ENCODE measurements around the gene VWA5A. TPM values are rescaled to one million over a fixed set of nuclear protein-coding genes. Genes with fewer than 3 reads are reported as not detected.

VWA5A gene
- polyA plus RNA-seq, 2 of the 4 experiments (the other 2 are of a cell fraction): 0.18 to 1.5 TPM

- H3K4me3 ChIP-seq: peak overlapping the region; percentile 45
- ChIA-PET CTCF (interaction anchor here (1.0 to 1.5 kb wide), 2 partner anchors 12 to 118 kb away, joined by 3 to 5 read pairs; no protein-coding TSS in a partner anchor), POLR2A (no interaction called here)
- DNase-seq (ENCODE audit: low read depth in 1 of 2, low spot score in 1 of 2) (peak; percentile 3 to 10), ATAC-seq (peak; percentile 86 to 92), FAIRE-seq (no peak)
- H3K9me3 ChIP-seq: no peaks in the 10 kb centered on the region
- WGBS (ENCODE audit: missing lambda C conversion rate): 22% methylated on average over 22 of the region's 36 CpGs
- TF ChIP-seq PHF8 (IDR thresholded peaks at IDR 0.05; ENCODE audit: borderline replicate concordance, low read depth) (no peak), USF2 (IDR thresholded peaks at IDR 0.05) (no peak), FOSB (CRISPR knock-in tag; IDR thresholded peaks at IDR 0.05) (no peak), CEBPB (IDR thresholded peaks at IDR 0.05) (no peak), HES2 (IDR thresholded peaks at IDR 0.05) (no peak), HEYL (CRISPR knock-in tag; IDR thresholded peaks at IDR 0.05) (no peak), MAZ (IDR thresholded peaks at IDR 0.05; ENCODE audit: borderline replicate concordance, low read depth, low read length) (no peak), RARB (CRISPR knock-in tag; IDR thresholded peaks at IDR 0.05) (no peak), PBX3 (IDR thresholded peaks at IDR 0.05) (no peak), MYC (IDR thresholded peaks at IDR 0.05; ENCODE audit: borderline replicate concordance, low read length) (no peak), KDM1A (IDR thresholded peaks at IDR 0.05; ENCODE audit: low read depth) (no peak), EHMT2 (IDR thresholded peaks at IDR 0.05; ENCODE audit: low read depth) (no peak), RFX5 (IDR thresholded peaks at IDR 0.05) (no peak), CHD4 (IDR thresholded peaks at IDR 0.05; ENCODE audit: borderline replicate concordance) (no peak), JUNB (IDR thresholded peaks at IDR 0.05) (no peak), ZSCAN20 (CRISPR knock-in tag; IDR thresholded peaks at IDR 0.05) (no peak), ATOH8 (CRISPR knock-in tag; IDR thresholded peaks at IDR 0.05; ENCODE audit: low read depth) (no peak), RNF2 (IDR thresholded peaks at IDR 0.05; ENCODE audit: borderline replicate concordance, low read depth) (no peak), FOSL2 (IDR thresholded peaks at IDR 0.05) (no peak), FOSL2 (CRISPR knock-in tag; IDR thresholded peaks at IDR 0.05) (no peak)
- H3K27ac ChIP-seq: peak overlapping the region; percentile 31 to 39; a peak in 3 of 6 replicates
- H3K4me1 ChIP-seq: no peaks in the 10 kb centered on the region
- peak overlapping the region; percentile 79 for H3K4me2 ChIP-seq
Observed at GRCh38 chr11:124075841-124076651, 39.2 kb upstream of the VWA5A start.

- 50% methylated on average over 1 of the region's 1 CpG for WGBS (ENCODE audit: missing lambda C conversion rate)
- FAIRE-seq: no peak
- H3K4me3 ChIP-seq: no peak overlapping the region
Observed at GRCh38 chr11:124077266-124077665, 38.0 kb upstream of the VWA5A start.

GRCh38 chr11:124078591-124078990 lies 36.7 kb upstream of the VWA5A start:
- WGBS (ENCODE audit: missing lambda C conversion rate): 75% methylated on average over 2 of the region's 2 CpGs
- CTCF ChIA-PET: no interaction called here
- Histone ChIP-seq H3K4me2 (no peak overlapping the region), H3K4me3 (no peak overlapping the region), H3K4me1 (no peaks in the 10 kb centered on the region), H3K9me3 (no peaks in the 10 kb centered on the region), H3K27ac (no peak overlapping the region)
- POLR2A ChIA-PET: no interaction called here
- ATAC-seq: no peak
- no peak for DNase-seq (ENCODE audit: low read depth in 1 of 2, low spot score in 1 of 2)
- FAIRE-seq: no peak
- TF ChIP-seq TFCP2L1 (CRISPR knock-in tag; IDR thresholded peaks at IDR 0.05): no peak

More at GRCh38 chr11:124077266-124077665, 38.0 kb upstream of the VWA5A start:
- ChIA-PET POLR2A (no interaction called here), CTCF (no interaction called here)
- no peak overlapping the region for H3K27ac ChIP-seq
- ATAC-seq: no peak
- no peaks in the 10 kb centered on the region for H3K4me1 ChIP-seq
- H3K4me2 ChIP-seq: no peak overlapping the region
- DNase-seq (ENCODE audit: low read depth in 1 of 2, low spot score in 1 of 2): no peak
- no peaks in the 10 kb centered on the region for H3K9me3 ChIP-seq
- TF ChIP-seq FOSL2 (IDR thresholded peaks at IDR 0.05) (no peak), FOSL2 (CRISPR knock-in tag; IDR thresholded peaks at IDR 0.05) (no peak)

All from A549 (cell line).